ENCODE results near the gene KLF3.

DNA sequence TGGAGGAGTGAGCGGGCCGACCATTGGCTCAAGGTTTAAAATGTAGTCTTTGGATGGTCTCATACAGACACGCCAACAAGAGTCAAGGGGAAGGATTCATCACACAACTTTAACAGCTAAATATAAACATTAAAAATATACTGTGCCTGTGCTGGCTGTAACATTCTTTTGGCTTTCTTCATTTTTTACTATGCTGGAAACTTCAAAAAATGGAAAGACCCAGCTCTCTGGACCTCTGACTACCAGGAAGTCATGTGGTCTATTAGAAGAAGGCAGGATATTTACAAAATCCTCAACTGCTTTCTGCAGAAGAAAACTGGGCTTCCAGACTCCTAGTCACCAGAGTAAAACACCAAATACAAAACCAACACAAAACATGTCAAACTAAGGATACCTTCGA lies 49.8 kb upstream of the KLF3 start:
- TF ChIP-seq, protein P1, sequence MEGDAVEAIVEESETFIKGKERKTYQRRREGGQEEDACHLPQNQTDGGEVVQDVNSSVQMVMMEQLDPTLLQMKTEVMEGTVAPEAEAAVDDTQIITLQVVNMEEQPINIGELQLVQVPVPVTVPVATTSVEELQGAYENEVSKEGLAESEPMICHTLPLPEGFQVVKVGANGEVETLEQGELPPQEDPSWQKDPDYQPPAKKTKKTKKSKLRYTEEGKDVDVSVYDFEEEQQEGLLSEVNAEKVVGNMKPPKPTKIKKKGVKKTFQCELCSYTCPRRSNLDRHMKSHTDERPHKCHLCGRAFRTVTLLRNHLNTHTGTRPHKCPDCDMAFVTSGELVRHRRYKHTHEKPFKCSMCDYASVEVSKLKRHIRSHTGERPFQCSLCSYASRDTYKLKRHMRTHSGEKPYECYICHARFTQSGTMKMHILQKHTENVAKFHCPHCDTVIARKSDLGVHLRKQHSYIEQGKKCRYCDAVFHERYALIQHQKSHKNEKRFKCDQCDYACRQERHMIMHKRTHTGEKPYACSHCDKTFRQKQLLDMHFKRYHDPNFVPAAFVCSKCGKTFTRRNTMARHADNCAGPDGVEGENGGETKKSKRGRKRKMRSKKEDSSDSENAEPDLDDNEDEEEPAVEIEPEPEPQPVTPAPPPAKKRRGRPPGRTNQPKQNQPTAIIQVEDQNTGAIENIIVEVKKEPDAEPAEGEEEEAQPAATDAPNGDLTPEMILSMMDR (IDR thresholded peaks at IDR 0.05): no peak
- TF ChIP-seq POLR2A (IDR thresholded peaks at IDR 0.05) (no peak), EP300 (IDR thresholded peaks at IDR 0.05) (no peak)
